ENCODE data around the gene COL4A2.
"Not testable (repeated sequence)": the region's sequence is repeated elsewhere in the genome, so short reads cannot be mapped to it uniquely, and the experiment has no call there.

COL4A2 gene

DNA sequence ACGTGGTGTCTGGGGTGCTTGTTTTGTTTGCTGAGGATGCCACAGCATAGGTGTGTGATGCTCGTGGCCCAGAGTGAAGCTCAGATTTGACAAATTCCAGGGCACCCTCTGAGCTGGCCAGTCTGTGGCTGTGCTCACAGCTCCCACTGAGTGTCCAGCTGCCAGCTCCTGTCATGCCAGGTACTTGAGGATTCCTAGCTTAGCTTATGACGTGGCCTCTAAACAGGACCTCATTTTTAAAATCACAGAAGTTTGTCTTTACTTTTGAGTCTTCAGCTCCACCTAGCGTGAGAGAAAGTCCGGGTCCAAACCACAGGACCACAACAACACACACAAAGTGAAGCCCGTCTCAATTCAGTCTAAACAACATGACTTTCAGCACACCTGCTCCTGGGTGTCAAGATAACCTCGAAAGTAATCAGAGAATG is 137.2 kb downstream of the COL4A2 start:
- DNase-seq, result no peak

DNA sequence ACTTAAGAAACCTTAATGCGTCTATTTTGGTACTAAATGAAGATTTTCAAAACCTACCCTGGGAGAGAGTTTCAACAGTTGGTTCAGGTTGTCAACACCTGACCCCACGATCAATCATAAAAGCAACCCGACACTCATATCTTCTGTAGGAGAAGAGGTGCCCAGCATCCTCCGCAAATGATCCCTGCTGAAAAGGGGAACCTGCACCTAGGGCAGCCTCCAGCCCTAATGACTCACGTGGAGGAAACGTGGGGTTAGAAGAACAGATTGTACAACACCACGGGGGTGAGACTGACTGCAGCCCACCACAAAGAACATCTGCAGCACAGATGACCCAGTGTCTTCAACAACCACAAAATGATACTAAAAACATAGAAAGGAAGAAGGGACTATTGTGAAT is 138.1 kb downstream of the COL4A2 start:
- no peak for DNase-seq

DNA sequence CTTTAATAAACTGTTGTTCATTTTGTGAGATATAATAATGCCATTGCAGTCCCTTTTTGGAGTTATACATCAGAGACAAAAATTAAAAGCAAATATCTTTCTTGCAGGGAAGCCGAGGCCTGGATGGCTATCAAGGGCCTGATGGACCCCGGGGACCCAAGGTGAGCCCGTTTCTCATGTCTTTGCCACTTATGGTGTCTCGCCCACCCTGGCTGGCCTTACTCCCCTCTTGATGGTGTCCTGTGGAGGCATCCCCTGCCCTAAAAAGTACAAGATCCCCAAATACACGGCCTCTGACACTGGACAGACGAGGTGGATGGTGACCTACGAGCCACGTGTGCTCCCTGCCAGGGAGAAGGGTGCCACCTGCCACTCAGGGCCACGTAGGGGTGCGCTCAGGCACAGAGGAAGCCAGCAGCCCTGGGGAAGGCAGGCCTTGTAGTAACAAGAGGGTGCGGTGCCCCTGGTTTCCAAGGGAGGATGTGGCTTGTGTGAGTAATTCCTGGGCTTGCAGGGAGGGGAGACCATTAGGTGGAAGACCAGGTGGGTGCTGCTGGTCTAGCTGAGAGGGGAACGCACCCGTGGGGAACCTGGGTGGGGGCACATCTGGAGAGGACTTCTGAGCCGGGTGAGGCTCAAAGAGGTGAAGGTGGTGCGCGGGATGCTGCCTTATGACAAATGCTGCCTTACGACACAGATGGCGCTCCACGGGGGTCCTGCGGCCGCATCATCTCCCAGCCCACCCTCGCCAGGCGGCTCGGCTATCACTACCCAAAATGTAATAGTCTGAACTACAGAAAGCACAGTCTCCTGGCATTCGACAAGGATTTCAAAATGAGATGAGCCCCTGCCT is 138.9 kb downstream of the COL4A2 start:
- DNase-seq, result no peak

DNA sequence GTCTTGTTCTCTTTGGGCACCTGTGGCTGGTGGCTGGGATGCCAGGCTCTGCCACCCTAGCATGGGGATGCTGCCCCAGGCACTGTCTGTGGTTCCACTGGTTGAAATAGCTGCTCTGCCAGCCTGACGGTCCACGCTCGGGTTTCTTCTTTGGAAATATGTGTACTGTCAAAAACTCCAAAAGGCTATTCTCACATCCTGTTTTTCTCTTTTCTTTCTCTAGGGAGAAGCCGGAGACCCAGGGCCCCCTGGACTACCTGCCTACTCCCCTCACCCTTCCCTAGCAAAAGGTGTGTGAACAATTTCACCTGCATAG is 139.4 kb downstream of the COL4A2 start:
- DNase-seq, result no peak

DNA sequence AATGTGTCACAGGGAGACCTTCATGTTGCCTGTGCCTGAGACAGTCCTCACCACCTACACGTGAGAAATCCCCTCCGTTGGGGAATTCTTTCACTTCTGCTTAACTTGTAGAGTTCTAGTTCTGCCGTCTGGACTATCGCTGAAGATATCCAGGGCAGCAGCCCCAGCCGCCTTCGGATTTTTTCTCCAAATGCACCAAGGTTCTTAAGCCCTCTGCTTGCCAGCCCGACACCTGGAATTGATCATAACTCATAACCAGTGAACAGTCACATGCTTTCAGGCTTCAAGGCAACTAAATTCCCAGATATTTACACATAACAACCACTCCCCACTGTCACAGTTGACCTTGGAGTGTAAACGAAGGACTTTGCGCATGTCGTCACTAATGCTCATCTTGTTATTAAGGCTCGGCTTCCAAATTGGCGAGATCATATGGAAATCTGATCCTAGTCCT is 140.0 kb downstream of the COL4A2 start:
- DNase-seq, result no peak

DNA sequence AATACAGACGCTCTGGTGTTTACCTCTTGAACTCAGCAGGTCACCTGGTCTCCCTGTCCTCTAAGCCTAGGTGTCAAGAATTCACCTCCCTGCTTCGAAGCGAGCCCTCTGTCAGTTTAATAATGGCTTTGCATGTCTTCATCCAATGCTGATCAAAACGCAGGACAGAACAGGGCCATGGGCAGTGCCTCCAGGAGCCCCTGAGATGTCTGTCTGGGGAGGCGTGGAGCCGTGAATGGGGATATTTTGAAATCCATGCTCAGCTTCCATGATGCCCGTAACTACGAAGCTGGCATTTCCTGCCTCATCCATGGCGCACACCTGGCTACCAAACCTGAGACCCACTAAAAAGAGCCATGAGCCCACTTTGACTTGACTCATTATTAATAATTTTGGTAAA is 140.7 kb downstream of the COL4A2 start:
- no peak for DNase-seq

DNA sequence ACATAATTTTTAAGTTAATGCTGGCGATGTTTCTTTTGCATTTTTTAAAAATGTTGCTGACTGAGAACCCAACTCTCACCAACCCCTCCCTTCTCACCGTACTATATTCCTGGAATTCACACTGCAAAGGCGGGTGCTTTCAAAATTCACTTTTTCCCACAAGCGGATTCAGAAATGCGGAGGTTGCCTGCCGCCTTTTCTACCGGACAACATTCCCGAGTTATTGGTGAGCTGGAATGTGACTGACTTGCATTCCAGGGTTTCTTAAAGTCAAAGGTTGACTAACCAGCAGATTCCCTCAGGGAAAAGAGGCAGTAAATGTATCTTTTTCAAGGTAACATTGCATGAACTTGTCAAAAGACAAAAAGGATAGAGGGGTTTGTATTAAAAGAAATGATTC is 141.1 kb downstream of the COL4A2 start:
- no peak for DNase-seq

DNA sequence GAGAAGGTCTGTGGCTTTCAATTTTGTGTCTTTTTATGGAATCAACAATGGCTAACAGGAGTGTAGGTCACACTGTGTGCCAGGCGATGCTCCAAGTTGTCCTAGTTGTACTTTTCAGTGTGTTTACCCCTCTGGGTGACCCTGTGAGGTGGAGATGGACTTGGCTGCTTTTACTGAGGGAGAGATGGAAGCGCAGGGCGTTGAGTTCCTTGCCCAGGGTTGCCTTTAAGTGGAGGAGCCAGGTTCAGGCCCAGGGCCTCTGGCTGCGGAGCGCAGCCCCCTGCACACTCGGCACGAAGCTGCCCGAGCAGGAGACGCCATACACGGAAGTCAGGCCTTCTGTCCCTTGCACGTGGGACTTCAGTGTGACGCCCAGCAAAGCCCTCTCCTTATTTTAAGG is 141.6 kb downstream of the COL4A2 start:
- DNase-seq, result no peak

DNA sequence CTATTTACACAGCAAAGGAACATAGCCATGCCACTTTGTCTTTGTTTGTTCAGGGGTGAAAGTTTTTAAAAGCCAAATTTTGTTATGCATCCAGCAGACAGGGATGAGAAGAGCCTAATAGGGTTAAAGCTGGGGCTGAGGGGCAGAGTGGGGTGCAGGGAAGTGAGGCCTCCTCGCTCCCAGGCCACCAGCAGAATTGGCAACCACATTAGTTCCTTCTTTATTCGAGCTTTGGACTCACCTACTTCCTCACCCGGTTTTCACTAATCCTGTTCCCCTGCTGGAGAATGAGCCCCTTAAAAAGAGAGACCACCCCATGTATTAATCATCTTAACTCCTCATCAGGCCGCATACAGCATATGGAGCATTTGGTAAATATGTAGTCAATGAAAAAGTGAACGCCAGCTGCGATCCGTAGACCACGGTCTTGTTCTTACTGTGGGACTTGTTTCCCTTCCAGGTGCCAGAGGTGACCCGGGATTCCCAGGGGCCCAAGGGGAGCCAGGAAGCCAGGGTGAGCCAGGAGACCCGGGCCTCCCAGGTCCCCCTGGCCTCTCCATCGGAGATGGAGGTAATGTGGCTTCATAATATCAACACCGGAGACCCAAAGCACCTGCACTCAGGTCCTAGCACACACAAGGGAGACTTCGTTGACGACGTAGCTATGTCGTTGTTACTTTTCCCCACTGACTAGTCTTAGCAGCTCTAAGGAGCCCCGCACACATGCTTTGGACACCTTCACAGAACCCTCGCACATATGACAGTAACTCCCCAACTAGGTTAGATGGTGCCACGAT is 142.3 kb downstream of the COL4A2 start:
- no peak for DNase-seq

DNA sequence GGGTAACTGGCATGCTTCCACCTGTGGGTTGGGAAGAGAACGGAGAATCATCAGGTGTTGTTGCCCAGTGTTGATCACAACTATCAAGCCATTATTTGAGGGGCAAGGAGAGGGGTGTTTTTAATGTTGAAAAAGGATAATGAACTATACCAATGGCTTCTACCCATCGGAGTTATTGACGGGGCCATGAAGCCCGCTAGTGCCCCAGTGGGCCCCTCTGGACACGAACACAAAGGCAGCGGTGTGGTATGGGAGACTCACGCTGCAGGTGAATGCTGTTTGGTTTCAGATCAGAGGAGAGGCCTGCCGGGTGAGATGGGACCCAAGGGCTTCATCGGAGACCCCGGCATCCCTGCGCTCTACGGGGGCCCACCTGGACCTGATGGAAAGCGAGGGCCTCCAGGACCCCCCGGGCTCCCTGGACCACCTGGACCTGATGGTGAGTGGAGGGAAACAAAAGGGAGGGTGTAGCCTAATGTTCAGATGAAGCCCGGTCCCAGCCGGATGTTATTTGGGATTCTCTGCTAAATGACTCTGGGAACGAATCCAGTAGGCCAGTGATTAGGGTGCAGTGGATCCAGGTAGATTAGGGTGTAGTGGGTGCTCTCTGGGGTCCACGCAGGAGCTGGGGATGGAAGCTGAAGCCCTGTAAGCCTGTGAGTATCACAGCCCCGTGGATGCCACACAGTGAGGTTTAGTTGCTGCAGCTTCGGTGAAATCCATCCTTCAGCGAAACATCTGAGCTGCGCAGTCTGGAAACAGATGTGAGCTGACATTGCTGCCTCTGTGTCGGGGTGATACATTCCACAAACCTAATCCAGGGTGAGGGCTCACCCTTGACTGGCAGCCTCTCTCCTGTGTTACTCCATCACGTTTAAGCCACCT is 143.2 kb downstream of the COL4A2 start:
- no peak for DNase-seq

DNA sequence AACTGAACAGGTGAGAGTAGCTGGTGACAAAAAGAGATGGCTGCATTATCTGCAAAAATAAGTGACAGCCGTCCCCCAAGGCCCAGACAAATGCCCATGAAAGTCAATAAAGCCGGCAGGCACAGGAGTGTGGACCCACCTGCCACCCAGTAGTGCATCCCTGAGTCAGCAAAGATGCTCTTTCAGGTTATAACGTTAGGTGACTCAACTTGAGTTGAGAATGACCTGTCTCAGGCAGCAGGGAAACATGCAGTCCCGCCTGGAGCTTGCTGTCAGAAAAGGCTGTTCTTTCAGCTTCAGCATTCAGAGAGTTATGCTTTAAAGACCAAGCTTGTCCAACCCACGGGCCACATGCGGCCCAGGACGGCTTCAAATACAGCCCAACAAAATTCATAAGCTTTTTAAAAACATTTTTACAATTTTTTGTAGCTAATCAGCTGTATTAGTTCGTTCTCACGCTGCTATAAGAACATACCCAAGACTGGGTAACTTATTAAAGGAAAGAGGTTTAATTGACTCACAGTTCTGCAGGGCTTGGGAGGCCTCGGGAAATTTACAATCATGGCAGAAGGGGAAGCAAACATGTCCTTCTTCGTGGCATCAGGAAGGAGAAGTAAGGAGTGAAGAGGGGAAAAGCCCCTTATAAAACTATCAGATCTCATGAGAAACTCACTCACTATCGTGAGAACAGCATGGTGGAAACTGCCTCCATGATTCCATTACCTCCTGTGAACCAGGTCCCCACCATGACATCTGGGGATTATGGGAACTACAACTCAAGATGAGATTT is 144.1 kb downstream of the COL4A2 start:
- DNase-seq, result no peak

DNA sequence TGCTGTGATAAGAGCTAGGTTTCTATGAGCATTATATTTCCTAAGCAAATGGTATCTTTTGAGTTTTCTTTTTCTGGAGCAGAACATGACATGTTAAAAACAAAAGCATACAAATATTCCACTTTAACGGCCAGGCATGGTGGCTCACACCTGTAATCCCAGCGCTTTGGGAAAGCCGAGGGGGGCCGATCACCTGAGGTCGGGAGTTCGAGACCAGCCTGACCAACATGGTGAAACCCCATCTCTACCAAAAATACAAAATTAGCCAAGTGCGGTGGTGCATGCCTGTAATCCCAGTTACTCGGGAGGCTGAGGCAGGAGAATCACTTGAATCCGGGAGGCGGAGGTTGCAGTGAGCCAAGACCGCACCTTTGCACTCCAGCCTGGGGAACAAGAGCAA is 146.0 kb downstream of the COL4A2 start:
- not testable (repeated sequence) for DNase-seq

DNA sequence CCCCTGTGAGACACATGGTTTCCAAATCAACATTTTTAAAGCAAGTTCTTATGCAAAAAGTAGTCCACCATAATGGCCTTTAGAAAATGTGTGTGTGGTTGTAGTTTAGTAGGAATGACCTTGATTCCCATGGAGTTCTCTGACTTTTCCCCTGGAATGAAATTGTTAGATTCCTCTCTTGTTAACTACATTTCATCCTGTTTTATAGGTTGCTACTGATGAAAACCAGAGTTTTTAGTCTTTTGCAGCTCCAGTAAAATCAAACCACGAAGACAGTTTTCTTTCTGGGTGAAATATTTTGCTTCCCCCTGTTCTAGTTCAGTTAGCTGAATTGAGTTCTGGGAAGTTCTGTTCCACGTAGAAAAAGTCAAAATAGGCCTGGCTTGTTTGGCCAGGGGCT is 146.7 kb downstream of the COL4A2 start:
- DNase-seq, result no peak

DNA sequence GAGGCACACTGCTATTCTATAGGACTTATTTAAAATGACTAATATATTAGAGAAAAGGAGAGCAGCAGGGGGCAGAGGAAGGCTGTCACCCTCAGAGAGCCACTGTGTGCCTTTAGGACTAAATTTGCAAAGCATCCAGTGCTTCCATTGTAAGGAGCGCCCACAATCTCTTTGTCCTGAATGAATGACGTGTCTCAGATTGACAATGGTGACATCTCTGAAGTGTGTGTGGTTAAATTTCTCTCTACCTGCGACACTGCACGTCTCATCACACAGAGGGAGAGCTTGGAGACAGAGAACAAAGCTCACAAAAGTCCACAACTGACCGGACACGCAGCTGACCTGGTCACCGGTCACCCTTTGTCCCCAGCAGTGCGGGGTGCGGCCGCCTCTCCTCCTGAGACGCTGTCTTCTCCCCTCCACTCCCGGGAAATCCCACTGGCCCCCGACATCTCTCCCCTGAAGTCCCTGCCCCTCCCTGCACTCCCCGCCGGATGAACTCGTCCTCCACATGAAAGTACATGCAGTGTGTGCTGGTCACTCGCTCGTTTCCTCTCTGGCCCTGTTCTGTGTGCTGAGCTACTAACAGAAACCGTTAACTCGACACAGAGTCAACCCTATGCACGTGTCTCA is 147.3 kb downstream of the COL4A2 start:
- no peak for DNase-seq

DNA sequence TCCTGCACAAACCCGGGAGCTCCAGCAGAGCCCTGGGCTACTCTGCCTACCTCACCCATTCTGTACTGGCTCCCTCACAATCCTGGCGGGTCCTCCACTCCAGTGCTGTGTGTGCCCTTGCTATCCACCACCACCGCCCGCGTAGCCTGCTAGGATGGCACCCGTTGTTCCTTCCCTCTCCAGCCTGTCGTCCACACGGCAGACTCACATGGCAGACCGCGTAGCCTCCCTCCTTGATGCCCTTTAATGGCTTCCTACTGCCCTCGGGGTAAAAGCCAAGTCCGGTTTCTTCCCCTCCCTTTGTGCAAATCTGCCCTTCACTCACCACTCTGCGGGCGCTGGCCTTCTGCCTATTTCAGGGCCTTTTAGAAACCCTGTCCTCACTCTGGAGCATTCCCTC is 147.9 kb downstream of the COL4A2 start:
- DNase-seq, result no peak

DNA sequence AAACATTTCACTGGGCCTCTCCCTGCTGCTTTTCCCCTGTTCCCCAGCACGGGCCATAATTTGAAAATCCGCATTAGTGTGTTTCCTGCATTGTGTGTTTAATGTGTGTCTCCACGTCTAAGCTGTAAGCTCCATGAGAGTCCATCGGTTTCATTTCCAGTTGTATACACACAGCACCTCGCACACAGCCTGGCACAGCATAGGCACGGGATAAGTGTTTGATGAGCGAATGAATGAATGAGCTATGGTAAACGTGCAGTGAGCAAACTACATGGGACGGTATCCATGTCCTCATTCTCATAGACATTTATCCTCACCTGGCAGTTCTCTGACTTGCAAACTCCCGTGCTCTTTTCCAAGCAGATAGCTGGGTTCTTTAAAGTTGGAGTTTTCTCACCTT is 148.4 kb downstream of the COL4A2 start:
- DNase-seq, result no peak

DNA sequence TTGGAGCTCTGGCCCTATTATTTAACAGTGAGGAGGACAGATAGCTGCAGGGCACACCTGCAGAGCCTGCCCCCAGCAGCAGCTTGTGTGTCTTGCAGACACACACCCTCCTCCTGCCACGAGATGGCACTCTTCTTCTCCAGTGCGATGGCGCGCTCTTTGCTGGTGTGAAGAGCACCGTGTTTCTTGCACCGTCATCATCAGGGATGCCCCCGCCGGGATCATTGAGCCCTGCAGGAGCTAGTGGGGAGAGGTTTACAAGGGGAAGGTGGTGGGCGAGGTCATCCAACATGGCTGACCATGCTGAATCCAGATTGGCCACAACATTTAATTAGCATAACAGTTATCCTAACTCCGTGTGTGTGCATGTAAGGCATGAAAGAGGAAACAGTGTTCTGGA is 148.9 kb downstream of the COL4A2 start:
- DNase-seq, result peak; percentile 42

DNA sequence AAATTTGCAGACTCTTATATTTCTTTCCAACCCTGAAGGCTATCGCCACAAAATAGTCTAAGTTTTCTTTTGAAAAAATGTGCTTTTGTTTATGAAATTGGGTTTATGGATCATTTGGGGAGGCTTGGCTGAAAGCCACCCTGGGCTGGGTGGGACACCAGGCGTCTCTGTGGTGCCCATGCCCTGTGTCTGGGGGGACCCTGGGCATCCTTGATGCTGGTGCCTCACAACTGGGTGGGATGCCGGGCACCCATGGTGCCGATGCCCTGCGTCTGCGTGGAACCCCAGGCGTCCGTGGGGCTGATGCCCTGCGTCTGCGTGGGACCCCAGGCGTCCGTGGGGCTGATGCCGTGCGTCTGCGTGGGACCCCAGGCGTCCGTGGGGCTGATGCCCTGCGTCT is 149.5 kb downstream of the COL4A2 start:
- no peak for DNase-seq

DNA sequence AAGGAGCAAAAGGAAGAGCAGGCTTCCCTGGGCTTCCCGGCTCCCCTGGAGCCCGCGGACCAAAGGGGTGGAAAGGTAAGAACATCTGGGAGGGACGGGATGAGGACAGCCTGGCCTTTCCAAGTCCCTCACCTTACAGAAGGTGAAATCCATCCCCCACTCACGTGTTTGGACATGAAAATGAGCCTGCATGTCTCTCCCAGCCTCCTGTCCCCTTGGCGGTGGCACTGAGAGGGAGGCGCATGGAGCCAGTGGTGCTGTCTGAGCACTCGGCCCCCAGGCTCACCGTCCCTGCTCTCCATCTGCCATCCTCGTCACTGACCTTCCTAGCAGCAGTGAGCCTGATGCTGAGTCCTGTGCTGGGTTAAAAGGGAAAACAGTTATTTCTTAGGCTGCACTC is 150.3 kb downstream of the COL4A2 start:
- no peak for DNase-seq

DNA sequence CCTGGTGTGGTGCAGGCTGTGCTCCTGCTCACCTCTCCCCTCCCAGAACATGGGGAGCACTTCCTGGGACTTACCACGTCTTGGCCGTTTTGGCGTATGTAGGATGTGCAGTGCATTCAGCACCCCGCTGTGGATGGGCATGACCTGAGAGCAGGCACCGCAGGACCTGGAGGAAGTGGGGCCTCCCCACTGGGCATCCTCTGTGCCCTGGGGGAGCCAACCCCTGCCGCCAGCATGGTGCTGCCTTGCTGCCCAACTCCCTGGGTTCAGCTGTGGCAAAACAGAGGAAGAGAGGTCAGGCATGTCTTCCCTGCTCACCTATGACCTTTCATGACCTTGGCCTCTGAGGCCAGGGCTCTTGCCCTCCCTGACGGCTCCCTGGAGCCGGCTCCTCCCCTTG is 150.9 kb downstream of the COL4A2 start:
- DNase-seq, result no peak

DNA sequence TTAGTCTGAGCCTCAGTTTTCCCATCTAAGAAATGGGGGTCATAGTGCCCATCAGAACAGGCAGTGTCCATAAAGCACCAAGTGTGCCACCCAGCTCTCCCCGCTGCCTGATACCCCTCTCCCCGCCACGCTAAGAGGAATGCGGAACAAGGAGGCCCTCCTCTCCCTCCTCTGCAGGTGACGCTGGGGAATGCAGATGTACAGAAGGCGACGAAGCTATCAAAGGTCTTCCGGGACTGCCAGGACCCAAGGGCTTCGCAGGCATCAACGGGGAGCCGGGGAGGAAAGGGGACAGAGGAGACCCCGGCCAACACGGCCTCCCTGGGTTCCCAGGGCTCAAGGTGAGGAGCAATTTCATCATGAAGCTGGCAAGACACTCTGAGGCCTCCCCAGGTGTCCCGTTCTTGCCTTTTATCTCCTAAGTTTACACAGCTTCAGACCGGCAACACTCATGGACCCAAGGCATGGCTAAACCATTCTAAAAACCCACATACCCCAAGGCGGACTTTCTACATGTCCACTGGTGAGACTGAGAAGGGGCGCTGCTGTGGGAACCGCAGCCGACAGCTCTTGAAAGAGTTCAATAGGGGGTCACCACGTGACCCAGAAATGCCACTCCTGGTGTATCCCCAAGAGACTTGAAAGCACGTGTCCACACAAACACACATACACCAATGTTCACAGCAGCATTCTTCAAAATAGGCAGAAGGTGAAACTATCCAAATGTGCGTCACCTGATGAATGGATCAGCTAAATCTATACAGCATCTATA is 151.7 kb downstream of the COL4A2 start:
- DNase-seq, result no peak

Data from activated CD4-positive, alpha-beta T cell treated with anti-CD3 and anti-CD28 coated beads for 1 hour (primary cell).